ENCODE data around the gene HECW1. TPM values are rescaled to one million over a fixed set of nuclear protein-coding genes. Genes with fewer than 3 reads are reported as not detected.
A peak's percentile ranks its signal among the peaks of the same experiment; 100 is the strongest.

Gene HECW1
- total and polyA plus RNA-seq, 5 experiments from 2014 or later, result not detected

DNA sequence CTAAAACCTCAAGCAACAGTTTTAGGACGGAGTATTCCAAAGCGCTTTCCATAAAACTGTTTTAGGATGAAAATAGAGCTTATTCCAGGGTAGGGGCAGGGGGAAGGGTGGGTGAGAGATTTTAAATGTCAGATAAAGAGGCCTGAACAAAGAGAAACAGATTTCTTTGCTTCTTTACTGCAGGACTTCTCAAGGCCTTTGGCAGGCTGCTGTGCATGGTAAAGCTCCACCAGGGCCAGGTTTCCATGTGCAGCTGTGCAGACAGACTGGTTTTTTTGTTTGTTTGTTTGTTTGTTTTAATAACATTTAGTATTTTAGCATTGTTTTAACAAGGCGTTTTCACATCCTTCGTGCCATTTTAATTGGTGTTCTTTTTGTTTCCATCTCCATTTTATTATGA, 26.3 kb downstream of the HECW1 start:
- no peak for ATAC-seq
- no peaks in the 10 kb centered on the region for H3K4me1 Mint-ChIP-seq
- H3K27me3 Mint-ChIP-seq, result peaks cover 12 to 75% (median 18%) of the 10 kb centered on the region in 5 donors
- H3K36me3 Mint-ChIP-seq, result no peaks in the 10 kb centered on the region
- H3K27ac Mint-ChIP-seq, result no peak overlapping the region
- no peak for DNase-seq
- POLR2A ChIA-PET, result no interaction called here
- H3K9me3 Mint-ChIP-seq, result no peaks in the 10 kb centered on the region
- no peak overlapping the region for H3K4me3 Mint-ChIP-seq

DNA sequence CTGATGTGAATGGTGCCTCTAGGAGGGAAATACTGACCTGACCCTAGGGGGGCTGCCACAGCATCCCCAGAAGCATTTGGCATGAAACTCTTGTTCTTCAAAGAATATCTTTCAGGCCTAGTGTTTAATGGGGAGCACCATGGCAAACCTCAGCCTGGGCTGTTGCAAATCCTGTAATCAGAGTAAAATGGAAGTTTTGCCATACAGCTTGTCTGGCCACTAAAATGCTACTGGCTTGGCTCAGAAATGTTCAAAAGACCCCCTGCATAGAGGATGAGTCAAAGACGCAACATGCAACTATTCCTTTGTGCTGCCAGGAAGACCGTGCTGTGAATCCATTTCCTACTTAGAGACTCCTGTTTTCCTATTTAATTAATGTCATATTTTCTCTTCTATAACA, 26.7 kb downstream of the HECW1 start:
- ATAC-seq (no peak), DNase-seq (no peak)
- Mint-ChIP-seq H3K4me3 (no peak overlapping the region), H3K36me3 (no peaks in the 10 kb centered on the region), H3K27me3 (peaks cover 14 to 79% (median 20%) of the 10 kb centered on the region in 5 donors), H3K27ac (no peak overlapping the region), H3K9me3 (no peaks in the 10 kb centered on the region), H3K4me1 (no peaks in the 10 kb centered on the region)
- POLR2A ChIA-PET, result no interaction called here

DNA sequence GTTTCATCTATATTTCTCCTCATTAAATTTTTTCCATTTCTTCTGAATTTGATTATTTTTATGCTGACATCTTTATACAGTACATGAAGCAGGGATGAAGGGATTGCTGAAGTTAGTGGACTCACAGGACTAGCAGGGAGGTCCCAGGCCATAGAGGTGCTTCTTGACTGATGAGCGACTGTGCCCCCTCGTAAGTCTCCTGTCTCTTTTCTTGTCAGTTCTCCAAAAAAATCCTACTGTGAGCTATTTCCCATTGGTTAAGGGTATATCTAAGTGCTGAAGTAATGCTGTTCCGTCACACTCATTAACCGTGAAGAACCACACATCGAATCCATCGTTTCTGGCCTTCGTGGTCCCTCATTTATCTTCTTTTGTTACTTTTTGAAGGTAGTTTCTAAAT, 27.7 kb downstream of the HECW1 start:
- Mint-ChIP-seq H3K4me3 (no peak overlapping the region), H3K27me3 (peaks cover 15 to 78% (median 18%) of the 10 kb centered on the region in 5 donors), H3K9me3 (no peaks in the 10 kb centered on the region), H3K27ac (no peak overlapping the region), H3K4me1 (no peaks in the 10 kb centered on the region), H3K36me3 (no peaks in the 10 kb centered on the region)
- POLR2A ChIA-PET, result no interaction called here
- ATAC-seq (no peak), DNase-seq (no peak)

GRCh38 chr7:43141091-43141490, 28.6 kb downstream of the HECW1 start:
- ATAC-seq, result no peak
- no peaks in the 10 kb centered on the region for H3K4me1 Mint-ChIP-seq
- DNase-seq, result no peak
- no peaks in the 10 kb centered on the region for H3K36me3 Mint-ChIP-seq
- H3K27ac Mint-ChIP-seq, result no peak overlapping the region
- peaks cover 15 to 78% (median 21%) of the 10 kb centered on the region in 5 donors for H3K27me3 Mint-ChIP-seq
- POLR2A ChIA-PET, result no interaction called here
- no peaks in the 10 kb centered on the region for H3K9me3 Mint-ChIP-seq
- peak overlapping the region in 1 of 10 donors; percentile 49 for H3K4me3 Mint-ChIP-seq

DNA sequence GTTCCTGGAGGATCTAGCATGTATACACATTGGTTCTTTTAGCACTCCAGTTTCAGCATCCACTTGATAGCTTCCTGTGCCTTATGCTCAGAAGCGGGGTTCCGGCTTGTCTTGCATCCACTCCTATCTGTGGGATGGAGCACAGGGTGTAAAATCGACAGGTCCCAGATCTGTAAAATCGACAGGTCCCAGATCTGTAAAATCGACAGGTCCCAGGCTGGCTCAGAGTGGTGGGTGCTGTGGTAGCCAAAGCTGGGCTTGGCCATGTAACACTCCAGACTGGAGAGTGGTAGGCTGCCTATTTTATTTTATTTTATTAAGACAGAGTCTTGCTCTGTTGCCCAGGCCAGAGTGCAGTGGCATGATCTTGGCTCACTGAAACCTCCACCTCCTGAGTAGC, 30.3 kb downstream of the HECW1 start:
- Mint-ChIP-seq H3K9me3 (no peaks in the 10 kb centered on the region), H3K36me3 (no peaks in the 10 kb centered on the region), H3K27ac (no peak overlapping the region), H3K27me3 (peaks cover 12 to 72% (median 15%) of the 10 kb centered on the region in 5 donors), H3K4me1 (no peaks in the 10 kb centered on the region), H3K4me3 (no peak overlapping the region)
- DNase-seq (no peak), ATAC-seq (no peak)
- POLR2A ChIA-PET, result no interaction called here

GRCh38 chr7:43143918-43144589, 31.6 kb downstream of the HECW1 start:
- H3K4me3 Mint-ChIP-seq, result no peak overlapping the region
- no peaks in the 10 kb centered on the region for H3K4me1 Mint-ChIP-seq
- POLR2A ChIA-PET, result no interaction called here
- H3K27me3 Mint-ChIP-seq, result peaks cover 10 to 67% (median 15%) of the 10 kb centered on the region in 5 donors
- ATAC-seq (no peak), DNase-seq (no peak)
- no peak overlapping the region for H3K27ac Mint-ChIP-seq
- H3K9me3 Mint-ChIP-seq, result peaks cover 0 to under 1% (median 0%) of the 10 kb centered on the region in 9 donors
- peaks cover 0 to 1% (median 0%) of the 10 kb centered on the region in 3 donors for H3K36me3 Mint-ChIP-seq

DNA sequence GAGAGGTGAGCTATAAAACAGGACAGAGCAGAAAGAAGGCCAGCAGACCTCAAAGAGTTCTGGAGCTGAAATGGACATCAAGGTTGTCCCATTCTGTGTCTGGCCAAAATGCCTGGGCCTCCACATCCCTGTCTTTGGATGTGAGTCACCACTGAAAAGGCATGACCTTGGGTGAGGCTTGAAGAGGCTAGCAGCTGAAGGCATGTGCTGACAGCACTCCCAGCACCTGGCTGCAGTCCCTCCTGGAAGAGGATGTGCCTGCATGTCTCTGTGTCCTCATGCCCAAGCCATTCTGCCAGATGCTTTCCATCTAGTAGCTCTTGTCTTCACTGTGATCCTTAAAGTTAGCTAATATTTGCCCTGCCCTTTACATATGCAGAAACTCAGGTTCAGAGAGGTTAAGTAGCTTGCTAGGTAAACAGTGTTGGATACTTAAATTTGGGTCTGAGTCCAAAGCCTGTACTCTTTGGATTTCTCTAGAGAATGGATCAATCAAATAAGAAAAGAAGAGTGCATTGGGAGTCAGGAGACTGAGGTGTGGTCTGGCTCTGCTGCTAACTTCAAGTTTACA, 35.8 kb downstream of the HECW1 start:
- peaks cover 0 to 5% (median 0%) of the 10 kb centered on the region in 9 donors for H3K9me3 Mint-ChIP-seq
- ATAC-seq, result no peak
- no peaks in the 10 kb centered on the region for H3K4me1 Mint-ChIP-seq
- no peak for DNase-seq
- peaks cover 0 to 5% (median 0%) of the 10 kb centered on the region in 3 donors for H3K36me3 Mint-ChIP-seq
- POLR2A ChIA-PET, result no interaction called here
- H3K4me3 Mint-ChIP-seq, result no peak overlapping the region
- peaks cover 8 to 33% (median 17%) of the 10 kb centered on the region in 5 donors for H3K27me3 Mint-ChIP-seq
- H3K27ac Mint-ChIP-seq, result no peak overlapping the region

GRCh38 chr7:43151076-43151475, 38.6 kb downstream of the HECW1 start:
- H3K27ac Mint-ChIP-seq, result no peak overlapping the region
- H3K9me3 Mint-ChIP-seq, result peaks cover 0 to 5% (median 0%) of the 10 kb centered on the region in 9 donors
- no peak for ATAC-seq
- H3K4me1 Mint-ChIP-seq, result no peaks in the 10 kb centered on the region
- POLR2A ChIA-PET, result no interaction called here
- no peak for DNase-seq
- peaks cover 0 to 5% (median 0%) of the 10 kb centered on the region in 3 donors for H3K36me3 Mint-ChIP-seq
- H3K27me3 Mint-ChIP-seq, result peaks cover 5 to 14% (median 10%) of the 10 kb centered on the region in 5 donors
- no peak overlapping the region for H3K4me3 Mint-ChIP-seq

GRCh38 chr7:43152696-43153095, 40.2 kb downstream of the HECW1 start:
- no peak for DNase-seq
- no peak overlapping the region for H3K27ac Mint-ChIP-seq
- POLR2A ChIA-PET, result no interaction called here
- H3K9me3 Mint-ChIP-seq, result peaks cover 0 to 5% (median 0%) of the 10 kb centered on the region in 9 donors
- peaks cover 0 to 12% (median 3%) of the 10 kb centered on the region in 5 donors for H3K27me3 Mint-ChIP-seq
- H3K4me3 Mint-ChIP-seq, result no peak overlapping the region
- ATAC-seq, result no peak
- H3K4me1 Mint-ChIP-seq, result no peaks in the 10 kb centered on the region
- peaks cover 0 to 5% (median 0%) of the 10 kb centered on the region in 3 donors for H3K36me3 Mint-ChIP-seq

DNA sequence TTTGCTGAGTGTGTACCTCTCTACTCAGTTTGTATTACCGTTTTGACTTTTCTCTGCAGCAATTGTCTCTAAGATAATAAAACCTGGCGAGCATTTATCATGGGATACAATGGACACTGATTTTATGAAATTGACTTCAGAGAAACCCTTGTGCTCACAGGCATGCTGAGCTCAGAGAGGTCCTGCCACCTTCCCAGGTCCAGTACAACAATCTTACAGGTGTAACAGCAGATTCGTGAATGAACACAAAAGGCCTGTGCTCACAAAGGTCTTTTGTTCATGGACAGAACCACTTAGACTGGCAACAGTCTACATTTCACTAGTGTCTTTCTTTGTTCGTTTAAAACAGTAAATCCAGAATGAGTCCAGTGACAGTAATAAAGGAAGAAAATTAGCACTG, 43.2 kb downstream of the HECW1 start:
- DNase-seq (no peak), ATAC-seq (no peak)
- Mint-ChIP-seq H3K36me3 (no peaks in the 10 kb centered on the region), H3K27ac (no peak overlapping the region), H3K9me3 (no peaks in the 10 kb centered on the region), H3K4me1 (no peaks in the 10 kb centered on the region), H3K4me3 (no peak overlapping the region), H3K27me3 (peaks cover 0 to 10% (median 3%) of the 10 kb centered on the region in 5 donors)
- POLR2A ChIA-PET, result no interaction called here

GRCh38 chr7:43163885-43164284, 51.4 kb downstream of the HECW1 start:
- no peaks in the 10 kb centered on the region for H3K9me3 Mint-ChIP-seq
- DNase-seq (no peak), ATAC-seq (no peak)
- H3K27ac Mint-ChIP-seq, result no peak overlapping the region
- no peaks in the 10 kb centered on the region for H3K36me3 Mint-ChIP-seq
- peaks cover 4 to 22% (median 13%) of the 10 kb centered on the region in 5 donors for H3K27me3 Mint-ChIP-seq
- no peaks in the 10 kb centered on the region for H3K4me1 Mint-ChIP-seq
- POLR2A ChIA-PET, result no interaction called here
- H3K4me3 Mint-ChIP-seq, result no peak overlapping the region

DNA sequence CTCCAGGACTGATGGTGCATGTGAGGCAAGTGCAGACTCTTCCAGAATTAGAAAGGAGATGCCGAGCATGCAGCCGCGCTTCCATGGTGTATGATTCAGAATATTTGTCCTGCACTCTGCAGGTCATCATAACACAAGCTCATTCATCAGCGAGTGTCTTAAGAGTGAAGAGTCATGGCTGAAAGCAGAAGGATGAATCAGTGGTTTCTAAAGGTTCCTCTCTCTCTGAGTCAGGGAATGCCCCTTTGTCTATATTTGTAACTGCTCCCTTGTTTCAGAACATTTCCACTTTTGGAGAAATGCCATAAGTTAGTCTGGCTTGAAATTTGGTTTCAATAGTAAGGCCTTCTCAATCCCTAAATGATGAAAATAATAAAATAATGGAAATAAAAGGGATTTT, 52.3 kb downstream of the HECW1 start:
- no peaks in the 10 kb centered on the region for H3K9me3 Mint-ChIP-seq
- H3K27ac Mint-ChIP-seq, result no peak overlapping the region
- DNase-seq (no peak), ATAC-seq (no peak)
- no peak overlapping the region for H3K4me3 Mint-ChIP-seq
- H3K27me3 Mint-ChIP-seq, result peaks cover 4 to 27% (median 15%) of the 10 kb centered on the region in 5 donors
- no peaks in the 10 kb centered on the region for H3K36me3 Mint-ChIP-seq
- POLR2A ChIA-PET, result no interaction called here
- H3K4me1 Mint-ChIP-seq, result no peaks in the 10 kb centered on the region

GRCh38 chr7:43166686-43167085, 54.2 kb downstream of the HECW1 start:
- Mint-ChIP-seq H3K9me3 (no peaks in the 10 kb centered on the region), H3K27ac (no peak overlapping the region), H3K4me3 (no peak overlapping the region), H3K36me3 (no peaks in the 10 kb centered on the region), H3K4me1 (no peaks in the 10 kb centered on the region), H3K27me3 (peaks cover 7 to 41% (median 17%) of the 10 kb centered on the region in 5 donors)
- ATAC-seq (no peak), DNase-seq (no peak)
- POLR2A ChIA-PET, result no interaction called here

- ATAC-seq (no peak), DNase-seq (no peak)
- Mint-ChIP-seq H3K4me1 (no peaks in the 10 kb centered on the region), H3K27ac (no peak overlapping the region), H3K36me3 (no peaks in the 10 kb centered on the region), H3K9me3 (no peaks in the 10 kb centered on the region), H3K27me3 (peaks cover 8 to 36% (median 10%) of the 10 kb centered on the region in 5 donors), H3K4me3 (no peak overlapping the region)
- POLR2A ChIA-PET, result no interaction called here
These were observed 56.6 kb downstream of the HECW1 start for GRCh38 chr7:43169076-43169475.
